Activated T-helper 1 cell treated with Interleukin-2 at 50 U/mL for 16 hours (primary cell): ENCODE measurements around the gene CDK2AP2.
"Not testable (repeated sequence)": the region's sequence is repeated elsewhere in the genome, so short reads cannot be mapped to it uniquely, and the experiment has no call there.

ENCODE experiments used
- DNase-seq: peaks from one replicate; pipeline ENCODE4 v3.0.0-alpha.2; 2020; ENCODE audit warnings: low read depth

The CDK2AP2 gene, protein sequence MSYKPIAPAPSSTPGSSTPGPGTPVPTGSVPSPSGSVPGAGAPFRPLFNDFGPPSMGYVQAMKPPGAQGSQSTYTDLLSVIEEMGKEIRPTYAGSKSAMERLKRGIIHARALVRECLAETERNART

DNA sequence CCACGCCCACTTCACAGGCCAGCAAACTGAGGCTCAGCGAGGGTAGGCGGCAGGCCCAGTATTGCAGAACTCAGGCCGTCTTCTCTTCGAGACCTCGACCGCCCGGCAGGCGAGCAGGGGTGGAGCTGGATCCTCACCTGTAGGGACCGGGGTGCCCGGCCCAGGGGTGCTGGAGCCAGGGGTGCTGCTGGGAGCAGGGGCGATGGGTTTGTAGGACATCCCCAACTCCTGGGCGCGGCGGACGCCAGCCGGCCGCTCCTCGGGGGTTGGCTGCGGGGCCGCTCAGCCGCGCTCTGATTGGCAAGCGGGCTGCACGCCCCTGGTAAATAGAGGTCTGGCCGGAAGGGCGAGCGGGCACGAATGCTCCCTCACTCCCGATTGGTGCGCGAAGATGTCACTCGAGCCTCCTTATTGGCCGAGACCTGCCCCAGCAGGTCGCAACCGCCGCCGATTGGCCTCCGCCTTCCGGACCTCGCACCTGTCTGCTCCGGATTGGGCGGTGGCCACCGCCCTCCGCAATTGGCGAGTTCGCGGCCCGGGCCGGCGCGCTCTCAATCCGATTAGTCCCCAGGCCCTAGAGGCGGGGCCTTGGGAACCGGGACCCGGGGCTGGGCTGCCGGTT is at the start of gene CDK2AP2:
TSS of gene CDK2AP2 (minus strand) at position 299 of the 622 bp plus-strand sequence. CDS start at position 219, 80 bp downstream.
- peak; percentile 97 for DNase-seq

DNA sequence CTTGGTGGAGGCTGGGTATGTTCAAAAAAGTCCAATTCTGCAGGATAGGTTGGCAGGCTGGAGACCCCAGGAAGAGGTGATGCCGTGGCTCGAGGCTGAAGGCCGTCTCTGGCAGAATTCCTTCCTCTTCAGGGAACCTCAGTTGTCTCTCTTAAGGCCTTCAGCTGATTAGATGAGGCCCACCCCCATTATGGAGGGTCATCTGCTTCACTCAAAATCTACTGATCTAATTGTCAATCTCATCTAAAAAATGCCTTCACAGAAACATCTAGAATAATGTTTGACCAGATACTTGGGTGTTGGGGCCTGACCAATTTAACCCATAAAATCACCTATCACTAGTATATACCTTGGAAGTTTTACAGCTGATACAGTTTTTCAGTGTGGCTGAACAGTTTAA is 48.3 kb upstream of the CDK2AP2 start:
- DNase-seq, result no peak

DNA sequence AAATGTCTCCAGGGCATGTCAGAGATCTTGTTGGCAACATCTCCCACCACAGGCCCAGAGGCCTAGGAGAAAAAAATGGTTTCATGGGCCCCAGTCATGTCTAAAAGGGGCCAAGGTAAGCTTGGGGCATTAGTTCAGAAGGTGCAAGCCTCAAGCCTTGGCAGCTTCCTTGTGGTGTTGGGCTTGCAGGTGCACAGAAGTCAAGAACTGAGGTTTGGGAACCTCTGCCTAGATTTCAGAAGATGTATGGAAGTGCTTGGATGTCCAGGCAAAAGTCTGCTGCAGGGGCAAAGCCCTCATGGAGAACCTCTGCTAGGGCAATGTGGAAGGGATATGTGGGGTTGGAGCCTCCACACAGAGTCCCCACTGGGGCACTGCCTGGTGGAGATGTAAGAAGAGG is 43.7 kb upstream of the CDK2AP2 start:
- not testable (repeated sequence) for DNase-seq

DNA sequence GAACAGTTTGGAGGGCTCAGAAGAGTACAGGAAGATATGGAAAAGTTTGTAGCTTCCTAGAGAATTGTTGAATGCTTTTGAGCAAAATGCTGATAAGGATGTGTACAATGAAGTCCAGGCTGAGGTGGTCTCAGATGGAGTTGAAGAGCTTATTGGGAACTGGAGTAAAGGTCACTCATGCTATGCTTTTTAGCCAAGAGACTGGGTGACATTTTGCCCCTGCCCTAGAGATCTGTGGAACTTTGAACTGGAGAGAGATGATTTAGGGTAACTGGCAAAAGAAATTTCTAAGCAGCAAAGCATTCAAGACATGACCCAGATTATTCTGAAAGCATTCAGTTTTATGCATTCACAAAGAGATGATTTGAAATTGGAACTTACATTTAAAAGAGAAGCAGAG is 43.2 kb upstream of the CDK2AP2 start:
- DNase-seq, result no peak

DNA sequence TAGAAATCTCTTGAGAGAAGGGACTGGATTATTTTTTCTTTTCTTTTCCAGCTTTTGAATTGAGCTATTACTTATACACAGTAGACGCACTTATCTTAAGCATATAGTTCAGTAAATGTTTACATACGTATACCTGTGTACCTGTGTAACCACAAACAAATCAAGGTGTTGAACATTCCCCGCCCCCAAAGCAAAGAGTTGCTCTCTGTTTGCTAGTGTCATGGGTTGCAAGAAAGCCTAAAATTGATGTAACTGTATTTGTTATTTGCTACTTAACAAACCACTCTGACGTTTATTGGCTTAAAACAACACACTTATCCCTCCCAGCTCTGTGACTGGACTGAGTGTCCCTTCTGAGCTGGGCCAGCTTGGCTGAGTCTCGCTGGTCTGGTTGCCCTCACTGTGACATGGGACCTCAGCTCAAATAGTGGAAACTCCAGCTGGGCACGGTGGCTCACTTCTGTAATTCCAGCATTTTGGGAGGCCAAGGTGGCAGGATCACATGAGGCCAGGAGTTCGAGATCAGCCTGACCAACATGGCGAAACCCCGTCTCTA is 40.7 kb upstream of the CDK2AP2 start:
- no peak for DNase-seq

DNA sequence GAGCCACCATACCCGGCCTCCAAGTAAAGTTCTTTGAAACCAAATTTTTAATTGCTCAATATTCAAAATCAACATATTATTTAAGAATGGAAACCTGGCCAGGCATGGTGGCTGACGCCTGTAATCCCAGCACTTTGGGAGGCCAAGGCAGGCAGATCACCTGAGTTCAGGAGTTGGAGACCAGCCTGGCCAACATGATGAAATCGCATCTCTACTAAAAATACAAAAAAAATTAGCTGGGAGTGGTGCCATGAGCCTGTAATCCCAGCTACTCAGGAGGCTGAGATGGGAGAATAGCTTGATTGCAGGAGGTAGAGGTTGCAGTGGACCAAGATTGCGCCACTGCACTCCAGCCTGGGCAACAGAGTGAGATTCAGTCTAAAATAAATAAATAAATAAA is 40.1 kb upstream of the CDK2AP2 start:
- DNase-seq, result not testable (repeated sequence)

DNA sequence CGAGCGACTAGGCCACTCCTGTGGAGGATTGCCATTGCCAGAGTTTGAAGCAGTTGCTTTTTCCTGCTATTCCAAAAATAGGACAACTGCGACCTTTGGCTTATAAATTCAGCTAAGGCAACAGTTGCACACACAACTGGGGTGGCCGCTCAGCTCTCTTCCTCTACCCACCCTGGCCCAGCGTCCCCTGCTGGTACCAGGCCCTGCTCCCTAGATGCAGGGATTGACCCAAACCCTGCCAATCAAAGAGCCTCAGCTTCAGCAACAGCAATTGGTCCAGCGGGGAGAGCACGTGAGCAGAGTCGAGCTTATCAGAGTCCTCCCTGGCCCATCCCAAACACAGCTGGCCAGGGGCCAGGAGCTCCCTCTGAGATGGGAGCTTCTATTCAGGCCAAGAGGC is 37.3 kb upstream of the CDK2AP2 start:
- DNase-seq, result no peak

DNA sequence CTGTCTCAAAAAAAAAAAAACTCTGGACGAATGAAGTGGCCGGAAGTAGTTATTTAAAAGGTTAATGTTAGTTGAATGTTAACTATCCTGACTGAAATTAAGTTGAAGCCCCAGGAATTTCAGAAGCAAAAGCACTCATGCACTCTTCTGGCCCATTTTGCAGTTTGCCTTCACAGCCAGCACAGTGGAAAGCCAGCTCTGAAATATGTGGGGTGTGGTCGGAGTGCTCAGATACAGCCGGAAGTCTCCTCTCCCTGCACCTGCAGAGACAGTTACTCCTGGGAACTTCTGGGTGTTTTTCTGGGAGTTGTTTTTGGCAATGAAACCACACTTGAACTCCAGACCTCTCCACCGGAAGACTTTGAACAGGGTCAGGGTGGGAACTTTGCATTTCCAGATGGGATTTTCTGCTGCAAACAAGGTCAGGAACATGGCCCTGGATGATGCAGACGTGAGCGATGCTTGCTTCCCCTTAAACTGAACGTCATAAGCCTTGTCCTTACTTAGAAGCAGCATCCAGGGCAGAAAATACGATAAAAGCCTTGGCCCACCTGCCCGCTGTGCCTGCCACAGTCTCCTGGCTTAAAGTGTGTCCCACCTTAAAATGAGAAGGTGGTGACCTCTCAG is 36.8 kb upstream of the CDK2AP2 start:
- DNase-seq, result no peak

DNA sequence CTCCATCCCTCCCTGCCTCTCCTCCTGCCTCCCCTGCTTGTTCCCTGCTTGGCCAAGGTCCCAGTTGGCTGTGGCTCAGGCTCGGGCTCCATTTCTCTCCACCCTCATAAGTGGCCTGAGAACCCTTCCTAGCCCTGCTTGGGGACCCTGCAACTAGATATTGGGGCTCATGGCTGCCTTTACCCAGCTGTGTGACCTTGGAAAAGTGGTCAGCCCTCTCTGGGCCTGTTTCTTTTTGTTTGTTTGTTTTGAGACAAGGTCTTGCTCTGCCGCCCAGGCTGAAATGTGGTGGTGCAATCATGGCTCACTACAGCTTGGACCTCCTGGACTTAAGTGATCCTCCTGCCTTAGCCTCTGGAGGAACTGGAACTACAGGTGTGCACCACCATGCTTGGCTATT is 35.6 kb upstream of the CDK2AP2 start:
- no peak for DNase-seq

DNA sequence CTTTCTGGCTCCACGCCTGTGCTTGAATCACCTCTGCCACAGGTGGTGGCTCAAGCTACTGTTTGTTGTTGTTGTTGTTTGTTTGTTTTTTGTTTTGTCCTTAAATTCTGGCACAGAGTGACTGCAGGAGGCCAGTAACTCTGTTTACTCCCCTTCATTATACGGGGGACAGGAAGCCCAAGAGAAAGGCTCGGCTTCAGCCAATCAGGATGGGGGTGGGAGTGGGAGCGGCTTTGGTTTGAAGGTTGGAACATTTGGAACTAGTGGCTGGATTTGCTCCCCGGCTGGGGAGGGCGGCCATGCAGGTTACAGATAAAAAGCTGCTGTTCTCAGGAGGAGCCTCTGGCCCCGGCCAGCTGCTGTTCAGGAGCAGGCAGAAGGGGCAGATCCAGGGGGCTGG is 35.0 kb upstream of the CDK2AP2 start:
- DNase-seq, result no peak

DNA sequence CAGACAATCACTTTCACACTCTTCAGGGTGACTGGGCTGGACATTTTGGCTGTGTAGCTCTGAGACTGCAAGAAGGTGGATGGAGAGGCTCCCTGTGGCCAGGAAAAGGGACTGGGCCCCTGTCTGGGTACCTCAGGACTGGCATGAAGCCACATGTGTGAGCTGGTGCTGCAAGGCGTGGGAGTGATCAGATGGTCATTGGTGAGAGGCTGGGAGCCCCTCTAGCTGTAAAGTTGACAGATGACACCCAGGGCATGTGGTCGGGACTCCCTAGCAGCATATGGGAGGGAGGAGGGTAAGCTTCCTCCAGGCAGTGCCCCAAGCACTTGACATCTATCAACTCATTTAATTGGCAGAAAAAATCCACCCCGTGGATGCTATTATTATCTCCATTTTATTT is 34.2 kb upstream of the CDK2AP2 start:
- no peak for DNase-seq

DNA sequence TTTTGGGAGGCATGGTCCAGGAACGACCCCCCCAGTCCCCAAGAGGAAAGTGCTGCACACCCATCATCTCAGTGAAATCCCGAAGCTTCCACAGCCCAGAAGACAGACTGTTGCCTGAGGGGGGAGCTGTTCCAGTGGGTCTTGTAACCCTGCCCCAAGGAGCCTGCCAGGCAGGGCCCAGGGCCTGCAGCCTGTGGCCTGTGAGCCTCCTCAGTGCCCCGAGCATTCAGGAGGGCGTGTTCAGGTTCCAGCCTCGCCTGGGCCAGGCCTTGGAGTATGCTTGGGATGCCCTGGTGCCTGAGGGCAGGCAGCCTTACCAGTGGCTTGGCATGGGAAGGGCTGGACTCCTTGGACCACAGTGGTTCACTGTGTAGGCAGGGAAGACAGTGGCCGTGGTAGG is 33.2 kb upstream of the CDK2AP2 start:
- no peak for DNase-seq

DNA sequence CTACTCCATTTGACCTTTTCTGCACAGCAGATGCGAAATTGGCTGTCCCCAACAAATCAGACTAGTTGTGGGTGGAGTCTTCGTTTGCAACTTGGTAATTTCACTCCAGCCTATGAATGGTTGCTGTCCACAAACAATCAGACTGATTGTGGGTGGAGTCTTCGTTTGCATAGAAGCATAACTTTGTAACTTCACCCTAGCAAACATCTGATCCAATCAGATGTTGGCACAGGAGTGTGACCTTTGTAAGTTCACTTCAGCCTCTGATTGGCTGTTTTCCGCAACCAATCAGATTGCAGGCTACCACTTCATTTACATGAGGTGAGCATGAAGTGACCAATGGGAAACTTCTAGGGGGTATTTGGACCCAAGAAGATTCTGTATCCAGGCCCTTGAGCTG is 31.6 kb upstream of the CDK2AP2 start:
- no peak for DNase-seq

DNA sequence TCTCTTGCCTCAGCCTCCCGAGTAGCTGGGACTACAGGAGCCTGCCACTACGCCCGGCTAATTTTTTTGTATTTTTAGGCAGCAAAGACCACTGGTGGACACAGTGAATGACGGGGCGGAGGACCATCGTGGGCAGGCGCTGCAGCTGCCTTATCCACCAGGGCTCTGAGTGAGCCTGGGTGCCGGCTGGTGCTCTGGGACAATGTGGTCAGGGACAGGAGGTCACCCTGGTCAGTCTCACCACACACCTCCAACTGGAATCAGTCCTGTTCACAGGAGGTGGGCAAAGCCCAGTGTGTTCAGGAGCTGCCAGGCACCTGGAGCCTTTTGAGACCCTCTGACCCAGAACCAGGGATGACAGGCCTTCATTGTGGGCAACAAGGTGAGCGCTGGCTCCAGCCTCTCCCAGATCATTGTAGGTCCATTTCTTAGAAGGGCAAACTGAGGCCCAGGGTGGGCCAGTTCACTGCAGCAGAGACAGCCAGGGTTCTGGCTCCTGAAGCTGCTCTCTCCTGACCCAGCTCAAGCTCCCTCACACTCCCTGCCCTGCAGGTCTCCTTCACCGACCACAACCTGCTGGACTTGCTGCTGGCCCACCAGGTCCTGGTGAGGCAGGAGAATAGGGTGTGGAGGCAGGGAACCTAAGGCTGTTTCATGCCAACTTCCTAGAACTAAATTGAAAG is 31.0 kb upstream of the CDK2AP2 start:
- no peak for DNase-seq

DNA sequence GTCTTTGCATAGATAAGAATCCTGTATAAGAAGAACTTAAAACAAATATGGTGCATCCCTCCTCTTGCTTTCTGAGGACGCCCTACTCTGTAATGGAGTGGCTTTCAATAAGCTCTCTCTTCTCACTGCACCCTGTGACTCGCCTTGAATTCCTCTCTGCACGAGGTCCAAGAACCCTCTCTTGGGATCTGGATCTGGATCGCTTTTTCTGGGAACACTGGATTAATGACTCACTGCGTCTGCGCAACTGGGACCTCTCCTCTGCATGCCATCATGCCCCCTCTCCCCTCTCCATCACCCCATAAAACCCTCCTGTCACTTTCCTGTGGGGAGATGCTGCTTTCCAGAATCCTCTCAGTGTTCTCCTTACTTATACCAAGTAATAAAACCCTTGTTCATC is 30.3 kb upstream of the CDK2AP2 start:
- DNase-seq, result no peak

DNA sequence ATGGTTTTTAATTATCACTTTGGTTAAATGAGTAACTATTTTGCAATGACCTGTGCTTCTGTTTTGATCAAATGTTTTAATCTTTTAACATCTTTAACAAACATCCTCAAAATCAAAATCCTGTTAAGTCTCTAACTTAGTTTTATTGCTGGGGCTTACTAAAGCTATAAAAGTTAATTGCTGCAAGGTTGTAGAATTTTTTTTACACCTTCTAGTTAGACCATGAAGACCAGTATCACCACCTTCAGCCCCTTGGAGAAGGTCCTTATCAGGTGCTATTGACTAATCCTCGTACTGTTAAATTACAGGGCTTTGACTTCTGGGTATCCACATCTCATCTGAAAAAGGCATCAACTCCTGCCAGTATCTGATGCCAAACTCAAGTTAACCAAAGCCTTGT is 27.6 kb upstream of the CDK2AP2 start:
- no peak for DNase-seq

DNA sequence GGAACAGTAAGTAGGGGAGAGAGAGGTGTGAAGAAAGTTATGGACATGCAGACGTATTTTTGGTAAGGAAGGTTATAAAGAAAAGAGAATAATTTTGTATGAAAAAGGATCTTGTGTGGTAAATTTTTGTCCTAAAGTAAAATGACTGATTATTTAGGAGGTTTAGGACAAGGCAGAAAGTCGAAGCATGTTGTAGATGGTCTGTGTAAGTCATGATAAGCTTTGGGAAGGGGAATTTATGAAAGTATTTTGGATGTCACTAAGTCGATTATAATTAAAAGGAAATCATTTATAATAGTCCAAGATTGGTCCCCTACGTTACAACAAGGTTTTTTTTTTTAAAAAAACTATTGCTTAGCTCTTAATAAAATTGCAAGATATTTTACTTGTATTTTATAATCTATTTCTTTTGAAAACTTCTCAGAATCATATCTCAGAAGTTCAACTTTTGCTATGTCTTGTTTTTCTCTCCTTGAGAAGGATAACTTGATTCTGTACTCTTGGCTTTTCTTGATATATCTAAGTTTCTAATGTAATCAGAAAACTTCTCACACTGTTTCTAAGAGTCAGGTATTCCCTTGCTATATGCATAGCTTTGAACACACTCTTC is 26.2 kb upstream of the CDK2AP2 start:
- DNase-seq, result no peak

DNA sequence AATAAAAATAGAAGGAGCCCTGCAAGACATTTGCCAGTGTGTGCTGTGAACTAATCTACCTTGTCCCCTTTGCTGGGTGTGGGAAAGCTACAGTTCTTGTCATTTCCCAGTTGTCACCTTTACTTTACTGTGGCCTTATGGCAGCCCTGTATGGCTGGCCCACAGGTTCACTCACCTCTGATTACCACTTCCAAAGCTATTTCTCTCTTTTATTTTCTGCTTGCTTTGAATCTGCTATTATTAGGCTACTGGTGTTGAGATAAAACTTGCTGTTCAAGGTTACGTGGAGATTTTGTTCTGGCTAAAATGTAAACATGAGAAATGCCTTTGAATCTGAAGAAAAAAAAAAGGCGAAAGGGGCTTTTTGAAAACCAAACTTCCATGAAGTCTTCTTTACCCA is 24.9 kb upstream of the CDK2AP2 start:
- DNase-seq, result no peak

DNA sequence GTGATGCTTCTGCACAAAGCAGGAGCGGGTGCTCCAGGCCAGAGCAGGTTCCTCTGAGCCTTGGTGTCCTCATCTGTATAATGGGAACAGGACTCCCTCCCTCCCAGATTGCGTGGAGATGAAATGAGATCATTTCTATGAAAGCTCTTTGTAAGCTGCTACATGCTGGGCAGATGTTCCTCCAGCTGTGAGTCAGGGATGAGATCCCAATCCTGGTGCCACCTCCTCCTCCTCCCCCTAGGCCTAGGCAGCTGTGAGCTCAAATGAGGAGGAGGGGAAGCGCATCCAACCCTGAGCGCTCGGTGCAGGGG is 22.3 kb upstream of the CDK2AP2 start:
- no peak for DNase-seq

DNA sequence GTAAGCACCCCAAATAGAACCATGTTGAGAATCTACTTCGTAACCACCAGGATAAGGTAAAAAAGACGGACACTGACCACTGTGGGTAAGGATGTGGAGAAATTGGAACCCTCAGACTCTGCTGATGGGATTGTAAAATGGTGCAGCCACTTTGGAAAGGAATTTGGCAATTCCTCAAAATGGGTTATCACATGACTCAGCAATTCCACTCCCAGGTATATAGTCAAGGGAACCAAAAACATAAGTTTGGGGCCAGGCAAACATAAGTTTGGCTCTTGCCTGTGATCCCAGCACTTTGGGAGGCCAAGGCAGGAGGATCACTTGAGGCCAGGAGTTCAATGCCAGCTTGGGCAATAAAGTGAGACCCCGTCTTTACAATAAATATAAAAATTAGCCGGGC is 20.4 kb upstream of the CDK2AP2 start:
- no peak for DNase-seq

DNA sequence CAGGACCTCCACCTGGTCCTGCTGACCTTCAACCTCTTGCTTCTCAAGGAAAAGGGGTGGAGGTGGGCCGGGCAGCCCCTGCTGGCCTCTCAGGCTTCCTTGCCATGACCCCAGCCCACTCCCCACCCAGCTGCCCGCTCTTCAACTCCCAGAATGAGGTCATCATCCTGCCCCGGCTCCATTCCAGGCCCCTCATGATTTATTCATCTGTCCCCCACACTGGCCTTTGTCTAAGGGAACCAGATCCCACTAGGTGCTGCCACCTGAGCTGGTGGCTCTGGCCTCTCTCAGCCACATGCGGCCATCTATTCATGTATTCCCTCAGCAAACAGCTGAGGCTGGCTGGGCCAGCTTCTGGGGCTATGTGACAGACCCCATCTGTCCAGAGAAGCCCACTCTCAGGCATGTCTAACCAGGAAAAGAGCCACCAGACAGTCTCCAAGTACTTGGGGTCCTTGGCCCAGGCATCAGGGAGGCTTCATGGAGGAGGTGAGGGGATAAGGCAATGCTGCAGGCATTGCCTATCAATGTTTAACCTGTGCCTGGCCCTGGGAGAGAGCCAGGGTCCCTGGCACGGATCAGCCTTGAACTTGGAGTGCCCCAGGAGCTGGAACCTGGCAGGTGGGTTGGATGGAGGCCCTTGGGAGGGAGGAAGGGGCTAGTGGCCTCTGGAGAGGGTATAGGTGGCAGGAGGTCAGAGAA is 17.5 kb upstream of the CDK2AP2 start:
- no peak for DNase-seq

DNA sequence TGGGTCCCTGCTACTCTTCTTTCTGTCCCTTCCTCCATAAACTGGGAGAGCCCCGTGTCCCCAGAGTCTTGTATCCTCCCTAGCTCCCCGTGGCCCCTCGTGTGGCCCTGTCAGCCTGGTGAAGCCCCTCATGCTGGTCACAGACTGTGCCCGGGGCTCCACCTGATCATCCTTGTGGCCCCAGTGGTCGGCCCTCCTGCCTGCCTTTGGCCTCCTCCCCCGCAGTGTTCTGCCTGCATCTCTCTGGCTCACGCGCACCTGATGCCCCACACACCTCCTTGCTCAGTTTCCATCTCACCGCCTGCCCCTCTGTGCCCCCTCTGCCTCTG is 16.5 kb upstream of the CDK2AP2 start:
- DNase-seq, result no peak
